GM12878 (cell line): ENCODE results near the gene NRG3. TPM values are rescaled to one million over a fixed set of nuclear protein-coding genes. Genes with fewer than 3 reads are reported as not detected.
"Not testable (repeated sequence)": the region's sequence is repeated elsewhere in the genome, so short reads cannot be mapped to it uniquely, and the experiment has no call there.

Experiments
- ATAC-seq: fragments of 200-7000 bp; cut with Tn5 transposase; 3 replicates; pipeline ENCODE4 v1.9.1; 2020; ENCODE audit warnings: mild to moderate bottlenecking, moderate library complexity
- BruUV-seq: library from RNA; stranded (reverse); fragments of 400-500 nt; replicated peaks from 2 replicates; lab custom pipeline; 2021; lab: Mats Ljungman, UMichigan
- CTCF ChIA-PET: fragments of 300-600 bp; sonication (Branson Sonifier 250); formaldehyde crosslinking; extraction: SDS; loops from one replicate; lab custom pipeline; 2021; ENCODE audit warnings: inconsistent platforms; lab: Yijun Ruan, JAX
- POLR2A ChIA-PET: fragments of 350-600 bp; formaldehyde crosslinking; extraction: SDS; loops from one replicate; lab custom pipeline; 2021; ENCODE audit warnings: inconsistent platforms; lab: Charles Lee
- RAD21 ChIA-PET: fragments of 300-600 bp; sonication (Branson Sonifier 250); formaldehyde crosslinking; loops from one replicate; lab custom pipeline; 2023; ENCODE audit warnings: antibody characterized with exemption; ENCODE audit not compliant: unreplicated experiment; lab: Charles Lee
- SMC1A ChIA-PET: fragments of 300-600 bp; sonication (Branson Sonifier 250); formaldehyde crosslinking; loops from one replicate; lab custom pipeline; 2023; ENCODE audit not compliant: unreplicated experiment, uncharacterized antibody; lab: Charles Lee
- DNase-seq: peaks from one replicate; pipeline ENCODE4 v3.0.0-alpha.2; 2011; ENCODE audit warnings: low read depth, low spot score
- FAIRE-seq: peaks from 3 replicates; lab custom pipeline; 2011; peaks lifted over from hg19 to GRCh38; lab: Jason Lieb, UNC
- H2AFZ ChIP-seq: 2 replicates; pipeline ENCODE4 v1.6.0; 2011; ENCODE audit warnings: low read depth, low read length, control low read depth; ENCODE audit not compliant: control insufficient read depth
- H3K27ac ChIP-seq: 2 replicates; pipeline ENCODE4 v1.5.1; 2011; ENCODE audit warnings: control low read depth; ENCODE audit not compliant: control insufficient read depth, insufficient read depth
- H3K27me3 ChIP-seq, 2 experiments: replicated peaks in 1 of 2; 2 replicates each; pipeline versions ENCODE4 v1.6.0 to v1.6.1; 2011; ENCODE audit warnings: low read length in 1 of 2; ENCODE audit not compliant: control insufficient read depth in 2 of 2, insufficient read depth in 2 of 2
- H3K36me3 ChIP-seq, 2 experiments: 2 replicates each; pipeline ENCODE4 v1.5.1; 2011; ENCODE audit warnings: low read length in 1 of 2; ENCODE audit not compliant: control insufficient read depth in 2 of 2, insufficient read depth in 2 of 2
- H3K4me1 ChIP-seq: 2 replicates; pipeline ENCODE4 v1.6.1; 2011; ENCODE audit warnings: mild to moderate bottlenecking, low read length, moderate library complexity, mixed read lengths; ENCODE audit not compliant: control insufficient read depth, insufficient read depth
- H3K4me2 ChIP-seq: 2 replicates; pipeline ENCODE4 v1.6.0; 2011; ENCODE audit warnings: control low read depth; ENCODE audit not compliant: control insufficient read depth, insufficient read depth
- H3K4me3 ChIP-seq: fragments of 200-600 bp; sonication (generic); 2 replicates; pipeline ENCODE4 v1.5.1; 2016
- H3K79me2 ChIP-seq: 2 replicates; pipeline ENCODE4 v1.6.0; 2011; ENCODE audit warnings: low read length; ENCODE audit not compliant: control insufficient read depth, insufficient read depth
- H3K9ac ChIP-seq: 2 replicates; pipeline ENCODE4 v1.8.0; 2011; ENCODE audit warnings: low read length, control low read depth, mixed read lengths; ENCODE audit not compliant: control insufficient read depth, insufficient read depth
- H3K9me3 ChIP-seq: replicated peaks from 3 replicates; pipeline ENCODE4 v1.5.1; 2011; ENCODE audit warnings: mild to moderate bottlenecking, low read length; ENCODE audit not compliant: control insufficient read depth, insufficient read depth
- H4K20me1 ChIP-seq: 2 replicates; pipeline ENCODE4 v1.6.0; 2011; ENCODE audit not compliant: control insufficient read depth, insufficient read depth
- EED ChIP-seq: sonication (generic); IDR thresholded peaks from 2 replicates; pipeline ENCODE4 v1.6.1; 2016; ENCODE audit warnings: antibody characterized with exemption, low read depth
- KAT2A ChIP-seq: conservative IDR thresholded peaks from 2 replicates; pipeline ENCODE4 v1.6.1; 2011; ENCODE audit warnings: low read depth, low read length; ENCODE audit not compliant: control insufficient read depth
- PAX5 ChIP-seq: IDR thresholded peaks from 2 replicates; pipeline ENCODE4 v1.6.1; 2011; ENCODE audit warnings: low read depth, low read length, borderline replicate concordance
- RBBP5 ChIP-seq: fragments of 200-600 bp; sonication (generic); conservative IDR thresholded peaks from 2 replicates; pipeline ENCODE4 v1.6.1; 2016
- RELB ChIP-seq: fragments of 450-650 bp; IDR thresholded peaks from 2 replicates; pipeline ENCODE4 v1.6.1; 2017; ENCODE audit warnings: low read depth, mild to moderate bottlenecking, moderate library complexity
- TCF7 ChIP-seq: IDR thresholded peaks from 2 replicates; pipeline ENCODE4 v1.6.1; 2014; ENCODE audit warnings: antibody characterized with exemption, borderline replicate concordance
- USF1 ChIP-seq: IDR thresholded peaks from 2 replicates; pipeline ENCODE4 v1.6.1; 2011; ENCODE audit warnings: borderline replicate concordance, low read depth, mild to moderate bottlenecking, moderate library complexity, mixed read lengths, low read length; ENCODE audit not compliant: insufficient read depth; ENCODE audit errors: extremely low read length
- ZBED1 ChIP-seq: IDR thresholded peaks from 2 replicates; pipeline ENCODE4 v1.6.1; 2016; ENCODE audit warnings: borderline replicate concordance
- ZNF207 ChIP-seq: fragments of 450-650 bp; IDR thresholded peaks from 2 replicates; pipeline ENCODE4 v1.6.1; 2014; ENCODE audit warnings: antibody characterized with exemption, mild to moderate bottlenecking, borderline replicate concordance
- WGBS: methylation state at CpG from one replicate; pipeline ENCODE4 v1.1.6; 2016; ENCODE audit warnings: low lambda C conversion rate; ENCODE audit not compliant: insufficient replicate concordance, insufficient coverage; ENCODE audit errors: missing lambda C conversion rate; 5-methylcytosine and 5-hydroxymethylcytosine counted together
- in situ Hi-C: fragments of 300-500 bp; cut with MboI; formaldehyde crosslinking; loops from 9 replicates; pipeline ENCODE4 v1.14.3; 2018; ENCODE audit warnings: mixed read lengths
- intact Hi-C: fragments of 100-400 bp; cut with micrococcal nuclease; formaldehyde crosslinking; loops from one replicate; pipeline ENCODE4 v1.14.2; 2022; ENCODE audit not compliant: unreplicated experiment
- polyA plus RNA-seq, 11 experiments: library from polyadenylated mRNA; depleted of rRNA in 4 of 11; unstranded in 6 of 11; stranded (reverse) in 5 of 11; fragments of >200 nt; fragmentation: Nextera tagmentation in 4 of 11; fragmentation: Illumina TruSeq in 1 of 11; extraction: Ambion mirVana in 4 of 11; extraction: Trizol in 1 of 11; gene quantifications; 1 replicate in 1 of 11; 2 replicates in 10 of 11; pipeline versions ENCODE4 v1.2.1 to v1.2.3, GENCODE V29; 2011 to 2016; ENCODE audit warnings: inconsistent platforms in 2 of 11, missing spikeins in 2 of 11, low read depth in 1 of 11
- total RNA-seq, 4 experiments: library from RNA; depleted of rRNA in 3 of 4; stranded (reverse); fragments of >200 nt in 3 of 4; fragmentation: Illumina TruSeq in 1 of 4; extraction: Trizol in 1 of 4; gene quantifications; 2 replicates each; pipeline versions ENCODE4 v1.2.1 to v1.2.3, GENCODE V29; 2013 to 2021

The NRG3 gene
- total and polyA plus RNA-seq, 10 of the 15 experiments (the other 5 are each of a cell fraction or from before 2014, with no cell fraction given): 0.03 to 0.41 (median 0.17) TPM; not detected in 3

- BruUV-seq: no TSS peak
- WGBS: 2% methylated on average over 4 of the region's 4 CpGs
- ATAC-seq: no peak
- intact Hi-C loops (no loop called here), in situ Hi-C loops (no loop called here)
- H3K27me3 ChIP-seq: no peaks in the 10 kb centered on the region
- no peak overlapping the region for H2AFZ ChIP-seq
- TF ChIP-seq RELB: no peak
- no peak for TF ChIP-seq USF1
- no peak for DNase-seq
- H3K4me3 ChIP-seq: no peak overlapping the region
- H3K79me2 ChIP-seq: no peaks in the 10 kb centered on the region
- no peak overlapping the region for H3K4me2 ChIP-seq
- RAD21 ChIA-PET: no interaction called here
- no peak for FAIRE-seq
- no peaks in the 10 kb centered on the region for H3K4me1 ChIP-seq
- no peaks in the 10 kb centered on the region for H3K9me3 ChIP-seq
- SMC1A ChIA-PET: no interaction called here
- no peak overlapping the region for H3K9ac ChIP-seq
- CTCF ChIA-PET: no interaction called here
- no peaks in the 10 kb centered on the region for H3K36me3 ChIP-seq
- H4K20me1 ChIP-seq: no peaks in the 10 kb centered on the region
- POLR2A ChIA-PET: no interaction called here
- H3K27ac ChIP-seq: no peak overlapping the region
Measured at GRCh38 chr10:82668221-82668895, 793.4 kb downstream of the NRG3 start.

- Histone ChIP-seq H4K20me1 (no peaks in the 10 kb centered on the region), H3K9me3 (no peaks in the 10 kb centered on the region), H3K4me3 (no peak overlapping the region), H3K79me2 (no peaks in the 10 kb centered on the region), H3K4me1 (no peaks in the 10 kb centered on the region), H3K27me3 (no peaks in the 10 kb centered on the region), H3K4me2 (no peak overlapping the region), H3K9ac (no peak overlapping the region), H3K36me3 (no peaks in the 10 kb centered on the region), H2AFZ (no peak overlapping the region), H3K27ac (no peak overlapping the region)
- no peak for TF ChIP-seq EED
- no peak for TF ChIP-seq RBBP5
- no peak for TF ChIP-seq PAX5
- TF ChIP-seq ZBED1: no peak
- TF ChIP-seq KAT2A: no peak
- no peak for TF ChIP-seq ZNF207
- no peak for TF ChIP-seq TCF7
- ChIA-PET POLR2A (no interaction called here), RAD21 (no interaction called here), SMC1A (no interaction called here), CTCF (no interaction called here)
- BruUV-seq: no TSS peak
- in situ Hi-C loops (no loop called here), intact Hi-C loops (no loop called here)
- ATAC-seq (no peak), DNase-seq (no peak), FAIRE-seq (no peak)
Measured at GRCh38 chr10:82674036-82674435, 799.0 kb downstream of the NRG3 start.

GRCh38 chr10:82677932-82678331 lies 802.9 kb downstream of the NRG3 start:
- WGBS: 33% methylated on average over 9 of the region's 9 CpGs
- H2AFZ ChIP-seq, POLR2A ChIA-PET, H4K20me1 ChIP-seq, SMC1A ChIA-PET, H3K4me1 ChIP-seq, BruUV-seq, FAIRE-seq, H3K4me2 ChIP-seq, H3K27me3 ChIP-seq, RAD21 ChIA-PET, H3K36me3 ChIP-seq, H3K9me3 ChIP-seq, DNase-seq, in situ Hi-C loops, H3K9ac ChIP-seq, H3K79me2 ChIP-seq, ATAC-seq, H3K4me3 ChIP-seq, H3K27ac ChIP-seq, intact Hi-C loops: not testable (repeated sequence)
- CTCF ChIA-PET: interaction anchor here (0.6 kb wide), 1 partner anchor 1918 kb away, joined by 3 read pairs; no protein-coding TSS in a partner anchor
